Measurements from ENCODE around the gene SGK1. TPM values are rescaled to one million over a fixed set of nuclear protein-coding genes. Genes with fewer than 3 reads are reported as not detected.

SGK1 gene
- total RNA-seq, 2 experiments from 2014 or later, result 117 to 120 TPM

DNA sequence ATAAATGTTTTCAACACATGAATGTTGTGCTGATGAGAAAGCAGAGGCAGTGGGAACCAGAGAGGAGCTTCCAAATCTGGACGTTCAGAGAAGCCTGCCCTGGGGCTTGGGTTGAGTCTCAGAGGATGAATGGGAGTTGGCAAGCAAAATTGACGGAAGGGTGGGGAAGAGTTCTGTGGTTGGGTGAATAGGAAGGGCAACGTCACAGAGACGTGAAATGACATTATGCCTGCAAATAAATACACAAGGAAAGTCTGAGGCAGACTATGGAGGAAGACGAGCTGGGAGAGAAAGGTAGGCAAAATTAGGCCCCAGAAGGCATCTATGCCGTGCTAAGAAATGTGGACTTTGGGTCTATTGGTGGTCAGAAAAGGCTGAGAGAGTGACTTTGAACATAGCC, 25.2 kb upstream of the SGK1 start:
- no peak for TF ChIP-seq CTCF (IDR thresholded peaks at IDR 0.05)
- Histone ChIP-seq H3K27ac (ENCODE audit: low read depth in 1 of 2, low read length in 2 of 2) (no peak overlapping the region), H3K36me3 (ENCODE audit: insufficient read depth, low read length) (no peaks in the 10 kb centered on the region), H3K27me3 (ENCODE audit: control insufficient read depth in 1 of 2, insufficient read depth in 2 of 2, low read length in 2 of 2) (no peaks in the 10 kb centered on the region), H3K9me3 (ENCODE audit: control insufficient read depth in 1 of 2, insufficient read depth in 1 of 2, low read length in 2 of 2) (no peaks in the 10 kb centered on the region), H3K4me3 (ENCODE audit: low read length) (no peak overlapping the region), H3K4me1 (ENCODE audit: insufficient read depth, low read length) (peaks cover 7% of the 10 kb centered on the region)
- Mint-ChIP-seq H3K4me3 (no peak overlapping the region), H3K36me3 (ENCODE audit: low read depth) (no peaks in the 10 kb centered on the region), H3K27me3 (no peaks in the 10 kb centered on the region), H3K9me3 (no peaks in the 10 kb centered on the region), H3K4me1 (ENCODE audit: low read depth) (no peaks in the 10 kb centered on the region), H3K27ac (no peak overlapping the region)
- DNase-seq (no peak), ATAC-seq (ENCODE audit: poor library complexity) (no peak)
- intact Hi-C loops (cut with DNase I, micrococcal nuclease), result no loop called here
- ChIA-PET CTCF (no interaction called here), POLR2A (no interaction called here)

DNA sequence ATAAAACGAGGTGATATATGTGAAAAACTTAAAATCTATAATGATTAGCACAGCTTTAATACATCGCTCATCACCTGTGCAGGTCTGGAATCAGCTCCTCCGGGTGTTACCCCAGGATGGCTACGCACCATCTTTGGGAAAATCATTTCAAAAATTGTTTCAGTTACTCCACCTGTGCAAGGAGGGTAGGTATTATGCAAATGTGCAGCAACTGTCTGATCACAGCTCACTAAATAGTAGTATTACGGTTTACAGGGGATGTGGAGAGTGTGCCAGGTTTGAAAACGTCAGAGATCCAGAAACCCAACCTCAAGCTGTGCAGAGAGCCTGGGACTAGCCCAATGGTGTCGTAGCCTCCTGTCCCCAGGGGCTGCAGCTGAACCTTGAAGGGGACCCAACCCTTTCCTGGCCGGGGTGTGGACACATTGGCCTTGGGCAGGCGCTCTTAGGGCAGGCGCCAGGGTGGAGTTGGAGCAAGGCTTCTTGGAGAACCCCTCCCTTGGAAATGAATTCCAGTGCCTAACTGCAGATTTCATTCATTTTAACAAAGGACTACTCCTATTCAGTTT, 24.2 kb upstream of the SGK1 start:
- Mint-ChIP-seq H3K9me3 (no peaks in the 10 kb centered on the region), H3K4me1 (ENCODE audit: low read depth) (peaks cover 5% of the 10 kb centered on the region), H3K27ac (no peak overlapping the region), H3K27me3 (no peaks in the 10 kb centered on the region), H3K4me3 (no peak overlapping the region), H3K36me3 (ENCODE audit: low read depth) (no peaks in the 10 kb centered on the region)
- Histone ChIP-seq H3K27me3 (ENCODE audit: control insufficient read depth in 1 of 2, insufficient read depth in 2 of 2, low read length in 2 of 2) (no peaks in the 10 kb centered on the region), H3K36me3 (ENCODE audit: insufficient read depth, low read length) (no peaks in the 10 kb centered on the region), H3K27ac (ENCODE audit: low read depth in 1 of 2, low read length in 2 of 2) (no peak overlapping the region), H3K4me1 (ENCODE audit: insufficient read depth, low read length) (peaks cover 7% of the 10 kb centered on the region), H3K9me3 (ENCODE audit: control insufficient read depth in 1 of 2, insufficient read depth in 1 of 2, low read length in 2 of 2) (no peaks in the 10 kb centered on the region), H3K4me3 (ENCODE audit: low read length) (no peak overlapping the region)
- ChIA-PET CTCF (no interaction called here), POLR2A (no interaction called here)
- no peak for DNase-seq
- ATAC-seq (ENCODE audit: poor library complexity), result no peak
- TF ChIP-seq CTCF (IDR thresholded peaks at IDR 0.05), result no peak
- intact Hi-C loops (cut with DNase I, micrococcal nuclease), result no loop called here

- Mint-ChIP-seq H3K4me1 (ENCODE audit: low read depth) (peaks cover 5% of the 10 kb centered on the region), H3K9me3 (no peaks in the 10 kb centered on the region), H3K27ac (no peak overlapping the region), H3K27me3 (no peaks in the 10 kb centered on the region), H3K36me3 (ENCODE audit: low read depth) (no peaks in the 10 kb centered on the region), H3K4me3 (no peak overlapping the region)
- no peak overlapping the region for H3K27ac ChIP-seq (ENCODE audit: low read depth in 1 of 2, low read length in 2 of 2)
- intact Hi-C loops (cut with DNase I, micrococcal nuclease), result no loop called here
- H3K36me3 ChIP-seq (ENCODE audit: insufficient read depth, low read length), result no peaks in the 10 kb centered on the region
- no peak overlapping the region for H3K4me3 ChIP-seq (ENCODE audit: low read length)
- no peaks in the 10 kb centered on the region for H3K27me3 ChIP-seq (ENCODE audit: control insufficient read depth in 1 of 2, insufficient read depth in 2 of 2, low read length in 2 of 2)
- no peak for ATAC-seq (ENCODE audit: poor library complexity)
- no peaks in the 10 kb centered on the region for H3K9me3 ChIP-seq (ENCODE audit: control insufficient read depth in 1 of 2, insufficient read depth in 1 of 2, low read length in 2 of 2)
- DNase-seq, result no peak
- CTCF ChIA-PET, result no interaction called here
- no peaks in the 10 kb centered on the region for H3K4me1 ChIP-seq (ENCODE audit: insufficient read depth, low read length)
- no peak for TF ChIP-seq CTCF (IDR thresholded peaks at IDR 0.05)
- POLR2A ChIA-PET, result no interaction called here
Measured at GRCh38 chr6:134340179-134340975, 22.5 kb upstream of the SGK1 start.

All from CD4-positive, alpha-beta T cell (primary cell).